ENCODE measurements around the gene HTRA3. TPM values are rescaled to one million over a fixed set of nuclear protein-coding genes. Genes with fewer than 3 reads are reported as not detected.

HTRA3 gene
- polyA plus RNA-seq, 3 donors from 2014 or later: not detected

DNA sequence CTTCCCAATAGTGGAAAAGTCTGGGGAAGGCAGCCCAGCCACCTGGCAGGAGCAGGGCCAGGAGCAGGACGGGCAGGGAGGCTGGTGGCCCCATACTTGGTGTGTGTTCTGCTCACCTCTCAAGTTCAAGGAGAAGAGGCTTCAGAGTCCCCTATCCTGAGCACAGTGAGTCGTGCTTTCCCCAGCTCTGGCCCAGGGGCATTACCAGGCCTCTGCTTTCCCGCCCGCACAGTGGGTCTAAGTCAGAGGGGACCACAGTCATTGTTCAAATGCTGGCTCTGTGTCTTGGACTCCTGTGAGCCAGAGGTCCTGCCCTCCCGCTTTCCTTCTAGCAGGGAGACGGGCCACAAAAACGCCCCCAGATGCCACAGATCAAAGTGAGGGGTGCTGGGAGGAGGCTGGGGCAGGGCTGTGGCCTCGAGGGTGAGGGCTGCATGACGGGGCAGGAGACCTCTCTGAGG, 27.6 kb downstream of the HTRA3 start:
- H3K27me3 Mint-ChIP-seq (ENCODE audit: low read depth in 3 of 3): peaks cover 0 to 6% (median 3%) of the 10 kb centered on the region in 3 donors
- no peak overlapping the region for H3K27ac Mint-ChIP-seq
- no peak for DNase-seq
- no peak overlapping the region for H3K4me3 Mint-ChIP-seq
- H3K4me1 Mint-ChIP-seq: no peaks in the 10 kb centered on the region
- no peaks in the 10 kb centered on the region for H3K9me3 Mint-ChIP-seq
- no peaks in the 10 kb centered on the region for H3K36me3 Mint-ChIP-seq

DNA sequence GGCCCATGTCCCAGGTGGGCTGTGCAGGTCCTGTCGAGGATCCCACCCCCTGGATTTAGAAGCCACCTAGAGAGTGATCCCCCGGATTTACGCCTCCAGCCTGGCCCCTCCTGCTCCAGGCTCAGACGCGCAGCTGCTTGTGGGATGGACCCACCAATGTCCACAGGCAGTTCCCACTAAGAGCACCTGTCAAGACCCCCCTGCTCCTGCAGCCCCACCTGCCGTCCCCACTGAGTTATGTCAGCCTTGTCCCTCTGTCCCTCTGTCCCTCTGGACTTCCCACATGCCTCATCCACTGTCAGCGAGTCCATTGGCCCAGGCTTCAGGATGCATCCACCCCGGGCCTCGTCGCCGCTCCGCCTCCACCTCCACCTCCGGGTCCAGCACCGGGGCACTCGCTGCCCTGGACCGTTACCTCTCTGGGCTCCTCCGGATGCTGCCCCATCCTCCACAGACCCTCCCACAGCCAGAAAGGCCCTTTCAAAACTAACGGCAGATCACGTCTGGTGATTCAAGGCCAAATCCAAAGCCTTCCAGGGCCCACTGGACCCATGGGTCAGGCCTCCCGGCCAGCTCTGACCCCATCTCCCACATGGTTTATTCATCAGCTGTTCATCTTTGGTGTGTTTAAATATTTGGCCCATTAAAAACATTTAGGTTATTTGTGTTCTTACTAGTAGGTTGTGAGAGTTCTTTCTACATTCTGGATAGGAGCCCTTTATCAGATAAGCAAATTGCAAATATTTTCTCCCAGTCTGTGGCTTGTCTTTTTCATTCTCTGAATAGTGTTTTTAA, 28.3 kb downstream of the HTRA3 start:
- Mint-ChIP-seq H3K4me3 (no peak overlapping the region), H3K4me1 (no peaks in the 10 kb centered on the region)
- no peak for DNase-seq

DNA sequence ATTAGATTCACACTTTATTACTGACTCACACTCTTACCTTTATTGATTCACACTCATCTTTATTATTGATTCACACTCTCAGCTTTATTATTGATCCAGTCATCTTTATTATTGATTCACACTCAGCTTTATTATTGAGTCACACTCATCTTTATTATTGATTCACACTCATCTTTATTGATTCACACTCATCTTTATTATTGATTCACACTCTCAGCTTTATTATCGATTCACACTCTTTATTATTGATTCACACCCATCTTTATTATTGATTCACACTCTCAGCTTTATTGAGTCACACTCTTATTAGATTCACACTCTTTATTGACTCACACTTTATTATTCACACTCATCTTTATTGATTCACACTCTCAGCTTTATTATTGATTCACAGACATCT, 31.3 kb downstream of the HTRA3 start:
- Mint-ChIP-seq H3K4me1 (no peaks in the 10 kb centered on the region), H3K27ac (no peak overlapping the region), H3K9me3 (no peaks in the 10 kb centered on the region), H3K36me3 (no peaks in the 10 kb centered on the region), H3K4me3 (no peak overlapping the region), H3K27me3 (ENCODE audit: low read depth in 3 of 3) (peaks cover 0 to 8% (median 3%) of the 10 kb centered on the region in 3 donors)
- DNase-seq: no peak

More for the DNA sequence above, 28.3 kb downstream of the HTRA3 start:
- Mint-ChIP-seq H3K36me3 (no peaks in the 10 kb centered on the region), H3K27ac (no peak overlapping the region), H3K9me3 (no peaks in the 10 kb centered on the region), H3K27me3 (ENCODE audit: low read depth in 3 of 3) (peaks cover 0 to 7% (median 3%) of the 10 kb centered on the region in 3 donors)

DNA sequence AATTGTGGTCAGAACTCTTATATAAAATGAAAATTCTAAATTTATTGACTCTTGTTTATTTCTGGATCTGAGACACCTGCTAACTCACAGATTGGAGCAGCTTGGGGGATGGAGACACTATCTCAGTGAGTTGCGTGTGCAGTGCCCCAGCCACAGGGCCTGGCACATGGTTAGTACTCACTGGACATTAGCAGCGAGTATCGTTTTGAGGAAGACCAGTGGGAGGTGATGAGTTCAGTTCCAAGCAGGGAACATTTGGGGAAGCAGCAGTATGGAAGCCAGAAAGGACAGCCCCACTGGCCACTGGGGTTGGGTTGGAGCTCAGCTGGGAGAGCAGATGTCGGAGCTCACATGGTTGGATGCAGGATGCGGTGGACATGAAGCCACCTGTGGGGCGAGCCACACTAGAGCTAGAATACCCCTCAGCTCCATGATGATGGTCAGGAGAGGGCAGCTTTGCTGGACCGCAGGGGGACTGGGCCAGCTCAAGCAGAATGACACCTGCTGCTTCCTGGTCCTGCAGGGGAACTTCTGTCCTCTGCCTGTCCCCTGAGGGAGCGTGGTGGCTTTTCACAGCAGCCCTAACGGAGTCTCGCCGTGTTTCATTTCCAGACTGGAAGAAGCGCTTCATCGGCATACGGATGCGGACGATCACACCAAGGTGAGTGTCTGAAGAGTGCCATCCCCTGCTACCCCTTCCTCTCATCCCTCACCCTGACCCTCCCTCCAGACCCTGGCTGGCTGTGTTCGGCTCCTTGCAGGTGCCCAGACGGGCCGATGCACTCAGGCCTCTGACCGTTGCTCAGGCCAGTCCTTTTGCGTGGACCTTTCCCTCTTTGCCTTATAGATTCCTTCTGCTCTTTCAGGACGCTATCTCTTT, 32.5 kb downstream of the HTRA3 start:
- Mint-ChIP-seq H3K4me3 (no peak overlapping the region), H3K27me3 (ENCODE audit: low read depth in 3 of 3) (peaks cover 0 to 8% (median 3%) of the 10 kb centered on the region in 3 donors), H3K9me3 (no peaks in the 10 kb centered on the region), H3K4me1 (no peaks in the 10 kb centered on the region), H3K36me3 (no peaks in the 10 kb centered on the region), H3K27ac (no peak overlapping the region)
- no peak for DNase-seq

DNA sequence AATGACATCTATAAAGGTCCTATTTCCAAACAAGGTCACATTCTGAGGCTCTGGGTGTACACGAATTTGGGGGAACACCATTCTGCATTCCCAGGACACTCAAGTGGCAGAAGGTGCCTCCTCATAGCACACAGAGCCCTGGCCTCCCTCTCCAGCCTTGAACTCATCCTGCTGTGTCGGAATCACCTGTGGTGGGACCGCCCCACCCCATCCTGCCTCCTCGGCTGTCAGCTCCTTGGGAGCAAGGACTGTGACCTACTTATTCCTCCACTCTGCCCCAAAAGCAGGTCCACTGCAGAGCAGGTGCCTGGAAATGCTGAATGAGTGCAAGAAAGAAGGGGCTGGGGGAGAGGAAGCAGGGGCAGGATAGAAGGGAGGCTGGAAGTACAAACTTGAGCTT, 33.5 kb downstream of the HTRA3 start:
- H3K36me3 Mint-ChIP-seq: no peaks in the 10 kb centered on the region
- no peaks in the 10 kb centered on the region for H3K4me1 Mint-ChIP-seq
- H3K27ac Mint-ChIP-seq: no peak overlapping the region
- no peaks in the 10 kb centered on the region for H3K9me3 Mint-ChIP-seq
- DNase-seq: no peak
- H3K27me3 Mint-ChIP-seq (ENCODE audit: low read depth in 3 of 3): peaks cover 0 to 8% (median 3%) of the 10 kb centered on the region in 3 donors
- H3K4me3 Mint-ChIP-seq: no peak overlapping the region

DNA sequence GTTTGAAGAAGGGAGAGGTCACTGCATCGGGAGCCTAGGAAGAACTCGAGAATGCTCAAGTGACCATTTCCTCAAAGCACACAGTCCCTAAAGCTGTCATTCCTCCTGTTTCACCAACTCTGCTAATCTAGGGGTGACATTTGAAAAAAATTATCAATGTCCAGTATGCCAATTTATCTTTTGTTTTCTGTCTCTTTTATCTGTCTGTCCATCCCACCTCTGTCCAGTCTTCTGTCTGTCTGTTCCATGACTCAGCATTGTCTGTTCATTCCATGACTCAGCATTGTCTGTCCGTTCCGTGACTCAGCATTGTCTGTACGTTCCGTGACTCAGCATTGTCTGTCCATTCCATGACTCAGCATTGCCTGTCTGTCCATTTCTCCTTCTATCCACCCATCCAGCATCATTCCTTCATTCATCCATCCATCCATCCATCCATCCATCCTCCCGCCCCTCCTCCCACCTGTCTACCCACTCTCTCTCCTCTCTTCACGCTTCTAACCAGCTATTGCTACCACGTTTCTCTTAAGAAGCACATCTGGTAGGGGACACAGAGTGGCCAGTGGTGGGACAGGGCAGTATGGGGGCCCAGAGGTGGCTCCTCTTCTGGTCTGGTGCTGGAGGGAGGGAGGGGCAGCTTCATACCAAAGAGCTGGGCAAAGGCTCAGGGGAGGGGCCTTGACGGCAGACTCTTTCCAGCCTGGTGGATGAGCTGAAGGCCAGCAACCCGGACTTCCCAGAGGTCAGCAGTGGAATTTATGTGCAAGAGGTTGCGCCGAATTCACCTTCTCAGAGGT, 34.1 kb downstream of the HTRA3 start:
- Mint-ChIP-seq H3K36me3 (no peaks in the 10 kb centered on the region), H3K4me3 (no peak overlapping the region), H3K9me3 (no peaks in the 10 kb centered on the region), H3K27me3 (ENCODE audit: low read depth in 3 of 3) (peaks cover 0 to 8% (median 3%) of the 10 kb centered on the region in 3 donors), H3K4me1 (no peaks in the 10 kb centered on the region), H3K27ac (no peak overlapping the region)
- no peak for DNase-seq

DNA sequence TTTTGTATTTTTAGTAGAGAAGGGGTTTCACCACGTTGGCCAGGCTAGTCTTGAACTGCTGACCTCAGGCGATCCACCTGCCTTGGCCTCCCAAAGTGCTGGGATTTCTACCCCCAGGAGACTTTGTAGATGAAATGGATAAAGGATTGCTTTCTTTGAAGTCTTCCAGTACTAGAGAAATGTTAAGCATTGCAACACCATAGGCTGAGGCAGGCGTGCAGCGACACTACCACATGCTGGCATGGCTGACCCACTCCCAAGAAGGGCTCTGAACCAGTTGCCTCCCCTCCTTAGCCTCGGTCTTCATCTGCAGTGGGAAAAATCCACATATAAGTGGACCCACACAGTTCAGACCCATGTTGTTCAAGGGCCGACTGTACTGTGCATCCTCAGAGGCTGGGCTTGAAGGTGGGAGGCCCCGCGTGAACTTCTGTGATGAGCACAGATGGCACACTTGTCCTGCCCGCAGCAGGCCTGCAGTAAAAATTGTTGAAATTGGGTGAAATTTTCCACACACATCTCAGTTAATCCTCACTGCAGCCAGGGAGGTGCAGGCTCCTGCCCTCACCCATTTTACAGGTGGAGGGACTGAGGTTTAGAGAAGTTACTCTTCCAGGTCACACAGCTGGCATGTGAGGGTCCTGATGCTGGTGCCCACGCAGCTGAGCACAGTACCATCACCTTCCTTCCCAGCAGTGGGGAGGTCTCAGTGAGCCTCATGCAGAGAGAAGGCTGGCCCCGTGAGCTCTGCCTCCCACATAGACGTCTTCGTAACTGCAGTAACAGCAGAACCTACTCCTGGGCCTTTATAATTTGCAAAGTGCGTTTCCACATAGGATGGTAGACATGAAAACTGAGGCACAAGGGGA, 35.5 kb downstream of the HTRA3 start:
- Mint-ChIP-seq H3K27me3 (ENCODE audit: low read depth in 3 of 3) (peaks cover 0 to 11% (median 3%) of the 10 kb centered on the region in 3 donors), H3K27ac (no peak overlapping the region), H3K36me3 (no peaks in the 10 kb centered on the region), H3K4me1 (no peaks in the 10 kb centered on the region), H3K9me3 (no peaks in the 10 kb centered on the region), H3K4me3 (no peak overlapping the region)
- DNase-seq: no peak

DNA sequence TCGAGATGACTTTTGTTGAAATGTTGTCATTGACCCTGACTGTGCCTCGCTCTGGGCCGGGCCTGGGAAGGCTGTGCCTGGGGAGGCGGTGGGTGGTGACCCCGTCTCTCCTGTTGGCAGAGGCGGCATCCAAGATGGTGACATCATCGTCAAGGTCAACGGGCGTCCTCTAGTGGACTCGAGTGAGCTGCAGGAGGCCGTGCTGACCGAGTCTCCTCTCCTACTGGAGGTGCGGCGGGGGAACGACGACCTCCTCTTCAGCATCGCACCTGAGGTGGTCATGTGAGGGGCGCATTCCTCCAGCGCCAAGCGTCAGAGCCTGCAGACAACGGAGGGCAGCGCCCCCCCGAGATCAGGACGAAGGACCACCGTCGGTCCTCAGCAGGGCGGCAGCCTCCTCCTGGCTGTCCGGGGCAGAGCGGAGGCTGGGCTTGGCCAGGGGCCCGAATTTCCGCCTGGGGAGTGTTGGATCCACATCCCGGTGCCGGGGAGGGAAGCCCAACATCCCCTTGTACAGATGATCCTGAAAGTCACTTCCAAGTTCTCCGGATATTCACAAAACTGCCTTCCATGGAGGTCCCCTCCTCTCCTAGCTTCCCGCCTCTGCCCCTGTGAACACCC, 36.4 kb downstream of the HTRA3 start:
- Mint-ChIP-seq H3K36me3 (no peaks in the 10 kb centered on the region), H3K4me3 (no peak overlapping the region), H3K27ac (no peak overlapping the region), H3K4me1 (no peaks in the 10 kb centered on the region), H3K27me3 (ENCODE audit: low read depth in 3 of 3) (peaks cover 0 to 8% (median under 1%) of the 10 kb centered on the region in 3 donors), H3K9me3 (no peaks in the 10 kb centered on the region)
- no peak for DNase-seq

DNA sequence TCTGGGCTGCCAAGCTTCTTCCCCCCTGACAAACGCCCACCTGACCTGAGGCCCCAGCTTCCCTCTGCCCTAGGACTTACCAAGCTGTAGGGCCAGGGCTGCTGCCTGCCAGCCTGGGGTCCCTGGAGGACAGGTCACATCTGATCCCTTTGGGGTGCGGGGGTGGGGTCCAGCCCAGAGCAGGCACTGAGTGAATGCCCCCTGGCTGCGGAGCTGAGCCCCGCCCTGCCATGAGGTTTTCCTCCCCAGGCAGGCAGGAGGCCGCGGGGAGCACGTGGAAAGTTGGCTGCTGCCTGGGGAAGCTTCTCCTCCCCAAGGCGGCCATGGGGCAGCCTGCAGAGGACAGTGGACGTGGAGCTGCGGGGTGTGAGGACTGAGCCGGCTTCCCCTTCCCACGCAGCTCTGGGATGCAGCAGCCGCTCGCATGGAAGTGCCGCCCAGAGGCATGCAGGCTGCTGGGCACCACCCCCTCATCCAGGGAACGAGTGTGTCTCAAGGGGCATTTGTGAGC, 37.0 kb downstream of the HTRA3 start:
- DNase-seq: no peak
- Mint-ChIP-seq H3K4me1 (no peaks in the 10 kb centered on the region), H3K27me3 (ENCODE audit: low read depth in 3 of 3) (peaks cover 0 to 7% (median 0%) of the 10 kb centered on the region in 3 donors), H3K4me3 (no peak overlapping the region), H3K36me3 (no peaks in the 10 kb centered on the region), H3K27ac (no peak overlapping the region), H3K9me3 (no peaks in the 10 kb centered on the region)

DNA sequence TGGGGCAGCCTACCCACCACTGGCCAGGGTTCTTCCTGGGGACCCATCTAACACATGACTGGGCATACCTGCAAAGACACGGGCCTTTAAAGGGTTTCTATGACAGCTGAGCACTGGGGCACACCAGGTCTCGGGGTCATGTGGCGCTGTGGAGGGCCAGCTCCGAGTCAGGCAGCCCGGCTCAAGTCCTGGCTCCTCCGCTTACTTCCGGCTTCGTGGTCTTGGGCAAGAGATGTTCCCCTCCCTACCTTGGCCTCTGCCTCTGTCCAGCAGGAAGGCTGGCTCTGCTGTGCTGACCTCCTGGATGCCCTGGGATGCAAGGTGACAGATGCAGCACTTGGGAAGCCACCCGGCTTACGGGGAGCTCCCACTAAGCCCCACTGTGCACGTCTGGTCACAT, 37.6 kb downstream of the HTRA3 start:
- H3K4me3 Mint-ChIP-seq: no peak overlapping the region
- DNase-seq: no peak
- H3K27me3 Mint-ChIP-seq (ENCODE audit: low read depth in 3 of 3): peaks cover 0 to 5% (median 0%) of the 10 kb centered on the region in 3 donors
- H3K9me3 Mint-ChIP-seq: no peaks in the 10 kb centered on the region
- no peaks in the 10 kb centered on the region for H3K36me3 Mint-ChIP-seq
- no peak overlapping the region for H3K27ac Mint-ChIP-seq
- H3K4me1 Mint-ChIP-seq: no peaks in the 10 kb centered on the region

DNA sequence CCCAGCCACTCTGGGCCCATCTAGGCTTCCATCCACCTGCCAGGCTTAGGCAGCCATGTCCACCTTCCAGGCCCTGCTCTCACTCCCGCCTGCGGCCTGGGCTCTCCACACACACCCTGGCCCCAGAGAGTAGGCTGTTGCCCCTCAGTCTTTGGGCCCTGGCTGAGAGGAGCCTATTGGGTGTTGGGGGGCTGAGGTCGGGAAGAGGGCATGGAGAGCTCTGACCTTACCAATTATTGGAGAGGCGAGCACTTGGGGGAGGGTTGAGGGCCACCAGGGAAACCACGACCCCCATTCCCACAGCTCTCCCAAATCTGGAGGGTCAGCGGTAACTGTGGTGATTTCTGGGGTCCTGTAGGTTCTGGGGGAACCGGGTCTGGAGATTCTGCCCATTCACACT, 38.2 kb downstream of the HTRA3 start:
- Mint-ChIP-seq H3K9me3 (no peaks in the 10 kb centered on the region), H3K27ac (no peak overlapping the region), H3K4me3 (no peak overlapping the region), H3K36me3 (no peaks in the 10 kb centered on the region), H3K27me3 (ENCODE audit: low read depth in 3 of 3) (peaks cover 0 to 5% (median 0%) of the 10 kb centered on the region in 3 donors), H3K4me1 (no peaks in the 10 kb centered on the region)
- DNase-seq: no peak

DNA sequence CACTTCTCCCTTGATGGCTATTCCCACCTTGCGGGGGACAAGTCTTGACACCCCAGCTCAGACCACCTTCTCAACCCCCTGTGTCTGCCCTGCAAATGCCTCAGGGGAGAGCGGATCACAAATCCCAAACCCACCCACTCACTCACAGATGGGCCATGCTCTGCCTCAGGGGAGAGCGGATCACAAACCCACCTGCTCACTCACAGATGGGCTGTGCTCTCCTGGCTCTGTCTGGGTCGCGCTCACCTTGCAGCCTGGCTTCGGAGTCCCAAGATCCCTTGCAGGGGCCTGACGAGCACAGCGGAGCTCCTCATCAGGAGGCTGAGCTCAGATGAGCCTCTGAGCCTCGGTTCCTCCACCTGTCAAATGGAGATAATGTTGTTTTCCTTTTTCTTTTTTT, 38.6 kb downstream of the HTRA3 start:
- no peak for DNase-seq
- Mint-ChIP-seq H3K9me3 (no peaks in the 10 kb centered on the region), H3K27ac (no peak overlapping the region), H3K27me3 (ENCODE audit: low read depth in 3 of 3) (peaks cover 0 to 3% (median 0%) of the 10 kb centered on the region in 3 donors), H3K36me3 (no peaks in the 10 kb centered on the region), H3K4me1 (no peaks in the 10 kb centered on the region), H3K4me3 (no peak overlapping the region)
